GM03348 (cell line): ENCODE measurements around the gene ANGPTL2.

Experiments
- DNase-seq: peaks from one replicate; pipeline ENCODE4 v3.0.0; 2012; ENCODE audit warnings: low spot score

Gene ANGPTL2

GRCh38 chr9:127116957-127117356 lies 5.5 kb downstream of the ANGPTL2 start:
- DNase-seq: peak; percentile 20

GRCh38 chr9:127116088-127116726 lies 6.2 kb downstream of the ANGPTL2 start:
- peak; percentile 19 for DNase-seq

GRCh38 chr9:127114606-127115005 lies 7.8 kb downstream of the ANGPTL2 start:
- no peak for DNase-seq

- no peak for DNase-seq
These were observed 9.1 kb downstream of the ANGPTL2 start for GRCh38 chr9:127113191-127113972.

- DNase-seq: no peak
These were observed 9.7 kb downstream of the ANGPTL2 start for GRCh38 chr9:127112735-127113161.

GRCh38 chr9:127112056-127112455 lies 10.4 kb downstream of the ANGPTL2 start:
- no peak for DNase-seq

GRCh38 chr9:127109212-127109711 lies 13.2 kb downstream of the ANGPTL2 start:
- DNase-seq: no peak

GRCh38 chr9:127107929-127108876 lies 14.2 kb downstream of the ANGPTL2 start:
- DNase-seq: no peak

- no peak for DNase-seq
These were observed 15.1 kb downstream of the ANGPTL2 start for GRCh38 chr9:127107171-127107928.

- DNase-seq: no peak
These were observed 16.0 kb downstream of the ANGPTL2 start for GRCh38 chr9:127106466-127106855.

- DNase-seq: no peak
These were observed 16.5 kb downstream of the ANGPTL2 start for GRCh38 chr9:127105805-127106465.

GRCh38 chr9:127104581-127105311 lies 17.7 kb downstream of the ANGPTL2 start:
- no peak for DNase-seq

- DNase-seq: no peak
These were observed 19.6 kb downstream of the ANGPTL2 start for GRCh38 chr9:127102788-127103187.

GRCh38 chr9:127102176-127102575 lies 20.3 kb downstream of the ANGPTL2 start:
- no peak for DNase-seq

- DNase-seq: no peak
These were observed 22.8 kb downstream of the ANGPTL2 start for GRCh38 chr9:127099664-127100063.

GRCh38 chr9:127098916-127099553 lies 23.4 kb downstream of the ANGPTL2 start:
- DNase-seq: peak; percentile 19

GRCh38 chr9:127097683-127098082 lies 24.8 kb downstream of the ANGPTL2 start:
- no peak for DNase-seq

- DNase-seq: no peak
These were observed 26.2 kb downstream of the ANGPTL2 start for GRCh38 chr9:127096208-127096607.

- no peak for DNase-seq
These were observed 27.0 kb downstream of the ANGPTL2 start for GRCh38 chr9:127095411-127095810.
